ENCODE data around the gene ZNF697.

DNA sequence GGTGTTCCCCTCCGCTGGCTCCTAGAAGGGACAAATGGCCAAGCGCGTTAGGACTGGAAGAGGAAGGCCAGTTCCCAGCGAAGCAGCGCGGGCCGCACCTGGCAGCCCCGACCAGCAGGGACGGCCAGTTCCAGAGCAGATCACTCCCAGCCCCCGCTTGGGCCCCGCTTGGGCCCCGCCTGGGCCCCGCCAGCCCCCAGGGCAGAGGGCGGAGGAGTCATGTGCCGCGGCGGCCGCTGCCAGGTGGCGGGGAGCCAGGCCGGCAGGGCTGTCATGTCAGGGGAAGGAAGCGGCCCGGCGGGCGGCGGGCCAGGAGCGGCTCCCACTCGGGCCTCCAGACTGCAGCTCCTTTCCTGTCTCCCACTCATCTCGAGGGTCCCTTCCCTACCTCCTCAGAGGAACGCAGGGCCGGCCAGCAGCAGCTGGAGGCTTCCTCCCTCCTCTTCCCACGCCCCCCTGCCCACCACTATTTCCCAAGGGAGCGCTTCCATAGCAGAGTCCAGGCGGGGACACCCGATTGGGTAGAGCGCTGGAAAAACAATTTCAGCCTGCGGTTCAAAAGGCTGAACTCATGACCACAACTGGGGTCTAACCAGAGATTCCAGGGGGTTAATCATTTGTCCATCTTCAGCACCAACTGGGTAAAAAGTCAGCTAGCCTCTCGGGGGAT is 16.5 kb downstream of the ZNF697 start:
- TF ChIP-seq POLR2A (IDR thresholded peaks at IDR 0.05) (no peak), CTCF (IDR thresholded peaks at IDR 0.05) (no peak), POLR2AphosphoS5 (IDR thresholded peaks at IDR 0.05) (peak in 1 of 3 donors; percentile 64)
